Epithelial cell of alveolus of lung (primary cell): ENCODE results near the gene TRIM6. TPM values are rescaled to one million over a fixed set of nuclear protein-coding genes. Genes with fewer than 3 reads are reported as not detected.

Experiments
- total RNA-seq: library from RNA; depleted of rRNA; stranded (reverse); fragments of >200 nt; gene quantifications from 2 replicates; pipeline ENCODE4 v1.2.1, GENCODE V29; 2015

Gene TRIM6, protein sequence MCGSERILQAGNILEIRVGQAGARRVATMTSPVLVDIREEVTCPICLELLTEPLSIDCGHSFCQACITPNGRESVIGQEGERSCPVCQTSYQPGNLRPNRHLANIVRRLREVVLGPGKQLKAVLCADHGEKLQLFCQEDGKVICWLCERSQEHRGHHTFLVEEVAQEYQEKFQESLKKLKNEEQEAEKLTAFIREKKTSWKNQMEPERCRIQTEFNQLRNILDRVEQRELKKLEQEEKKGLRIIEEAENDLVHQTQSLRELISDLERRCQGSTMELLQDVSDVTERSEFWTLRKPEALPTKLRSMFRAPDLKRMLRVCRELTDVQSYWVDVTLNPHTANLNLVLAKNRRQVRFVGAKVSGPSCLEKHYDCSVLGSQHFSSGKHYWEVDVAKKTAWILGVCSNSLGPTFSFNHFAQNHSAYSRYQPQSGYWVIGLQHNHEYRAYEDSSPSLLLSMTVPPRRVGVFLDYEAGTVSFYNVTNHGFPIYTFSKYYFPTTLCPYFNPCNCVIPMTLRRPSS
- 2.6 and 5.6 TPM in 2 replicates for total RNA-seq

DNA sequence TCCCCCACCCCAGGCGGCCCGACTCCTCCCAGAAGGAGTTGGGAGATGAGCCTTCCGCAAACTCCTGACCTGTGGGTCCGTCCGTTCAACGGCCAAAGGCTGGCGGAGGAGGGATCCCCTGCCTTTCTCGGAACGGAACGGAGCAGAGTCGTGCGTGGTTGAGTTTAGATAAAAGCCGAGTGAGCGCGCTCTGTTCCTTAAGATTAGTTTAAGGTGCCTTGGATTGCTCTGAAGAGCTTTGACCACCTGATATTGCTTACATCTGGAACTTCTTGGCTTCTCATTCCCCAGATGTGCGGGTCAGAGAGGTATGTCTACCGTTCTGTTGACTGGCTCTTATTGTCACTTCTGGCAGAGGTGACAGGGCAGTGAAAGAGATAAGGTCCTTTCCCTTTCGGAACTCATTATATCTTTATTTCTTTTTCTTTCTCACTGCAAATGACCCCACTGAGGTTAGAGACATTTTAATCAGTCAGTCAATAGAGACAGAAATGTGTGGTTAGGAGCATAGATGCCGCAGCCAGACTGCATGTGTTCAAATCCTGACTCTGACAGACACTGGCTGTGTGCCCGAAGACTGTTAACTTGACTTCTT lies at the start of gene TRIM6:
Gene TRIM6, plus strand, starts transcription at position 31 of the 595 bp plus-strand sequence. Its CDS starts 261 bp downstream, at position 292.

DNA sequence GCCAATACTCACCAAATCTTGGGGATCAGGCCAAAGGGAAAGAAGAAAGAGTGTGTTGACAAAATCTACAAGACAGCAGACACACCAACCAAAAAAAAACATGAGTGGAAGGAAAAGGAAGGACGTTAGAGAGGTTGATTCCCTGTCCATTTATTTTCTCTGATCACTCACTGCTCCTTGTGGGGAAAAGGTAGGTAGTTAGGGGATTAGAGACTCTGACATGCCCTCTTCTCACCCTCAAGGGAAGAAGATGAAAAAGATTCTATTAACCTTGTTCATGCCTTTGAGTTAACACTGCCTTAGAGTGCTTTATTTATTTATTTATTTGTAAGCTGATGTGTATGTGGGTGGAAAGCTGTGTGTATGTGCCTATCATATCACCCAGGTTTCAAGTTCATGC lies 48.0 kb upstream of the TRIM6 start, which contains the start of gene OR52H1:
Gene OR52H1, minus strand, starts transcription at position 101 of the 400 bp plus-strand sequence. CDS start 3,035 bp downstream, outside the sequence.

DNA sequence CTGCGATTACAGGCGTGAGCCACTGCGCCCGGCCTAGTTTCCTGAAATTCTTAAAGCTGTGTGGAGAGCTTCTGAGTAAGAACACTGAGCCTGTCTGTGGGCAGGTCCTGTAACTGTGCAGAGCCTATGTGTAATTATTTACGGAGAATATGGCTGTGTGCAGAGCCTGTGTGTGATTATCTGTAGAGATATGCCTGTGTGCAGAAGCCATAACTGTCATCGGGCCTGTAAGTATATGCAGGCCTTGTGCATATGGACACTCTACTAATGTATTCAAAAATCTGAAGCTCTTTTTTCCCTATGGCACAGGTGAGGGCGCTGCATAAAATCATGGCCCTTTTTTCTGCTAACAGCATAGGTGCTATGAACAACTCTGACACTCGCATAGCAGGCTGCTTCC lies 15.9 kb upstream of the TRIM6 start, which contains the start of gene OR52B6:
Gene OR52B6, plus strand, starts transcription at position 301 of the 400 bp plus-strand sequence. Its CDS starts 0 bp downstream, at position 301.

DNA sequence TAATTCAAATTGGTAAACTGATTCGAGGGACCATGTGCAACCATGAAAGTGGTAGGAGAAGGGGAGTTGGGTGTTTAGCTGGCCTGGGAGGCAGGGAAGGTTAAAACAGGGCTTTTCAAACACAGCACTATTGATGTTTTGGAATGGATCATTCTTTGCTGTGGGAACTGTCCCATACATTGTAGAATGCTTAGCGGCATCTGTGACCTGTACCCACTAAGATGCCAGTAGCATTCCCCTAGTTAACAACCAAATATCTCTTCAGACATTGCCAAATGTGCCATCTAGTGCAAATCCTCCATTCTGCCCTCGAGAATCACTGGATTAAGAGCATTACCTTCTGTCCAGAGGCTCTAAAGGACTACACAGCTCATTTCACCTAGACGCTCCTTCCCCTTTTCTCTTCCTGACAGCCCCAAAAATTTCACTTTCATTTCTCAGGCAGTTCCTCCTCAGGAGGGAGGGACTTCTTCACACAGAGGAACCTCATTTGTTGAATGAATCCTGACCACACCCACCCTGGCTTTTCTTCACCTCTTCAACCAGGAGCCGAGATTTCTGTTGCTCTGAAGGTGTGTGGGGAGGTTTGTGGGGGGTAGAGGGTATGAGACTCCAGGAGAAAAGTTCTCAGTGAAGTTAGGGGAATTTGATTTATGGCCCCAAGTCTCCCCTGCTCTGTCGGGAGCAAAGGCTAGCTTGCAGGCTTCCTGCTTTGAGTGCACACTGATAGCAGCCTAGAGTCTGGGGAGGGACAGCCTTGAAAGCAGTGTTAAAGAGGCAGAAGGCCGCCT lies 28.2 kb downstream of the TRIM6 start, which contains the start of gene TRIM34:
Gene TRIM34, plus strand, starts transcription at position 513 of the 791 bp plus-strand sequence. CDS start 7,331 bp downstream, outside the sequence.

Other genes with a start within 250 kb of the TRIM6 start
- gene OR51B6, start 245.1 kb upstream of the TRIM6 start, total RNA-seq = not detected in 2 replicates
- gene OR51M1, start 212.8 kb upstream of the TRIM6 start, total RNA-seq = not detected in 2 replicates
- gene OR51Q1, start 174.5 kb upstream of the TRIM6 start, total RNA-seq = not detected in 2 replicates
- not detected in 2 replicates for gene OR51I1, start 155.1 kb upstream of the TRIM6 start, total RNA-seq
- not detected in 2 replicates for gene OR51I2, start 147.3 kb upstream of the TRIM6 start, total RNA-seq
- gene OR52D1, start 108.0 kb upstream of the TRIM6 start, total RNA-seq = not detected in 2 replicates
- gene UBQLN3, start 86.7 kb upstream of the TRIM6 start, total RNA-seq = under 0.01 and 0.08 TPM in 2 replicates
- gene UBQLNL, start 79.9 kb upstream of the TRIM6 start, total RNA-seq = 0.13 and 0.40 TPM in 2 replicates
- gene OR52H1, start 48.1 kb upstream of the TRIM6 start, total RNA-seq = 0.16 TPM in 1 of 2 replicates, not detected in the other
- gene OR52B6, start 15.8 kb upstream of the TRIM6 start, total RNA-seq = not detected in 2 replicates
- 8.0 and 10.4 TPM in 2 replicates for gene TRIM34, start 28.4 kb downstream of the TRIM6 start, total RNA-seq
- gene TRIM5, start 88.4 kb downstream of the TRIM6 start, total RNA-seq = 28.4 and 30.4 TPM in 2 replicates
- 9.3 and 28.7 TPM in 2 replicates for gene TRIM22, start 93.2 kb downstream of the TRIM6 start, total RNA-seq
- not detected in 2 replicates for gene OR56B1, start 139.8 kb downstream of the TRIM6 start, total RNA-seq
- not detected in 2 replicates for gene OR52N4, start 157.6 kb downstream of the TRIM6 start, total RNA-seq
- gene OR52N5, start 186.7 kb downstream of the TRIM6 start, total RNA-seq = not detected in 2 replicates
- not detected in 2 replicates for gene OR52N1, start 194.6 kb downstream of the TRIM6 start, total RNA-seq
- gene OR52N2, start 212.3 kb downstream of the TRIM6 start, total RNA-seq = not detected in 2 replicates
- not detected in 2 replicates for gene OR52E6, start 245.3 kb downstream of the TRIM6 start, total RNA-seq